DMS114 treated with DMSO at 0.1 percent for 48 hours (cell line): Measurements from ENCODE around the gene PAPLN.
"Not testable (repeated sequence)": the region's sequence is repeated elsewhere in the genome, so short reads cannot be mapped to it uniquely, and the experiment has no call there.

ENCODE experiments used
- DNase-seq: peaks from one replicate; lab custom pipeline; 2025; ENCODE audit not compliant: unreplicated experiment; lab: John Stamatoyannopoulos, UW

Gene PAPLN

DNA sequence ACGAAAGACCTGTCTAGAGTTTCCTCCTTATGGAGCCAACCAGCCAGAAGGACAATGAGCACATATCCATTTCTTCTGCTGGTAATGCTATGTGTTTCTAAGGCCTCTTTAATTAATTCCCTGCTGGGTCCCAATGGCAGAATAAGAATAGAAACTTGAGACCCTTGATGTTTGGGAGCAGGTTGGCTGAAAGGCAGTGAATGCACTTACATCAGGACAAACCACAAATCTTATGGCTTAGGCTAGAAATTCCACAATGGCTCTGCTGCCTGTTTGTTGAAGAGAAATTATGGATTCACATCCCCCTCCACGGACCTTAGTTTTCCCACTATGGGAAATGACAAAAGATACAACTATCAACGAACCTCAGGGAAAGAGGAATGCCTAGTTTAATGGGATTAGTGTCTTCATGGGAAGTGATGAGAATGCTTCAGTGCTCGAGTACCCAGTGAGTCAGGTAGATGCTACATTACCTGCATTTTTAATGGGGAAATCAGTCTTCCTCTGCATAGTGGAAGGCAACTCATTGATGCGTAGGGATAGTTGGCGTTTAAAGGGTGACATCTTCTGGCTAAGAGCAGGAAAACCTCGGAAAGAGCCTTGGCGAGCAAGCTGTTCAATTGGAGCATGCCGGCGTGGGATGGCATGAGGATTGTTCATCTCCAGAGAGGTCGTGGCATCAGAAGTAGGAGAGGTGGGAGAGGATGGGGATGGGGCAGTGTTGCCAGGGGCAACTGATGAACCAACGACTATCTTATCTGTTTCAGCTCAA lies 46.5 kb downstream of the PAPLN start:
- DNase-seq: peak; percentile 13

DNA sequence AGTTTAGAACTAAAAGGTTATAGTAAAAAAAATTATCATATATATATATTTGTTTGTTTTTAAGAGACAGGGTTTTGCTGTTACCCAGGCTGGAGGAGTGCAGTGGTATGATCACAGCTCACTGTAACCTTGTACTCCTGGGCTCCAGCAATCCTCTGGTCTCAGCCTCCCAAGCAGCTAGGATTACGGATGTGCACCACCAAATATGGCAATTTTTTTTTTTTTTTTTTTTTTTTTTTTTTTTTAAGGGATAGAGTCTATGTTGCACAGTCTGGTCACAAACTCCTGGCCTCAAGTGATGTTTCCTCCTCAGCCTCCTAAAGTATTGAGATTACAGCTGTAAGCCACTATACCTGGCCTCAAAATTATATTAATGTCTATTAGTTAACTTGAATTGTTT lies 48.7 kb downstream of the PAPLN start:
- no peak for DNase-seq

DNA sequence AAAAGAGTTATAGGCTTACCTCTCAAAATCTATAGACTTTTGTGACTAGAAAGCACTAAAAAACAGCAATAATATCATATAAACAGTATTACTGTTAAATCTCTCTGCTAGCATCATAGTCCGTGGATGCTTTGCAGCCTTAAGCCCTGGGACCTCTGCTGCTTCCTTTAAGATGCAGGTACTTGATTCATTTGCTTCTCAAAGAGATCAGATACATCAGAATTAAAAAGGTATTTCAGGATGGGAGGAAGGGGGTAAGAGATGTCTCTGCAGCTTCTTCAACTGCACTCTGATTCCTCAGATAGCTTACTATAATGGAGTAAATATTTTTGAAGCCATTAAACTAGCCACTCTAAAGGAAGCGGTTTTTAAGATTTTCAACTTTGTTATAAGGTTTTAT lies 49.3 kb downstream of the PAPLN start:
- no peak for DNase-seq

DNA sequence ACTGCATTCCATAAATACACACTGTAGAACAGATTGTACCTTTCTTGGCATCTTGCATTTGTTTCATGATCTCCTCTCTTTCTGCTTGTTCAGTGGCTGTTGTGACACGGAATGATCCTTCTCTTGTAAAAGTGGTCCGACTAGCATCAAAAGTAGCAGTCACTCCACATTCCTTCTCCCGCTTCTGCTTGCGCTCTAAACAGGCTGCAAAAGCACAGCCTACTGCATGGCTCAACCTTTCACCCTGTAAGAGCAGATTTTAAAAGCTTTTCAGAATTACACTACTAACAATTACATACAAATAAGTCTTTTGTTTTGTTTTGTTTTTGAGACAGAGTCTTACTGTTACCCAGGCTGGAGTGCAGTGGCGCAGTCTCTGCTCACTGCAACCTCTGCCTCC lies 49.8 kb downstream of the PAPLN start:
- no peak for DNase-seq

DNA sequence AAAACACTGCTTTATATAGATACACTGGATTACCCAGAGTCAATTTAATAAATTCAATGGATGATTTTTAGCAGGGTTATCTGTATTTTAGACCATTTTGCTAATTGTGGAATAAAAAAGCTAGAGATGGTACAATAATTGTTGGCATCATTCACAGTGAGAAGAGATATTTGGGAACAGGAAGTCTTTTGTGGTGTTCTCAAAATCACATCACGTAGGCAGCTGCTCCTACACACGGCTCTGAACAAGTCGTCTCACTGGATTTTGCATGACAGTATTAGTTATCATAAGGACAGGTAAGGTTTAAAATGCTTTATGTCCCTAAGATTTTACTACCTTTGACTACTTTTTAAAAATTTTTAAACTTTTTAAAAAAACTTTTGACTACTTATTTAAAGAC lies 52.0 kb downstream of the PAPLN start:
- no peak for DNase-seq

DNA sequence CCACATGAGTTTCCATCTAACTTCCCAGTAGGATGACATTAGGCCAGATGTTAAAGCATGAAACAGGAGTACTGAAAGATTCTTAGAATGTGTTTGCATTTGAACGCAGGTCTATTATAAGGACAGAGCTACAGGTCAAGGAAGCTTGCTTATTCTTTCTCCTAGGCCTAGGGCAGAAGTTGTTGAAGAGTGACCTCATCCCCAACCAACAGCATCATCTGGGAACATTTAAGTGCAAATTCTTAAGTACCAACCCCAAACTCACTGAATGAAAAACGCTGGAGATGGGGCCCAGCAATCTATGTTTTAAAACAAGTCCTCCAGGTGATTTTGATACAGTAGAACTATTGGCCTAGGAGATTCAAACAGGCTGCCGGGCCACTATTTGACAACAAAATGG lies 52.4 kb downstream of the PAPLN start:
- no peak for DNase-seq

DNA sequence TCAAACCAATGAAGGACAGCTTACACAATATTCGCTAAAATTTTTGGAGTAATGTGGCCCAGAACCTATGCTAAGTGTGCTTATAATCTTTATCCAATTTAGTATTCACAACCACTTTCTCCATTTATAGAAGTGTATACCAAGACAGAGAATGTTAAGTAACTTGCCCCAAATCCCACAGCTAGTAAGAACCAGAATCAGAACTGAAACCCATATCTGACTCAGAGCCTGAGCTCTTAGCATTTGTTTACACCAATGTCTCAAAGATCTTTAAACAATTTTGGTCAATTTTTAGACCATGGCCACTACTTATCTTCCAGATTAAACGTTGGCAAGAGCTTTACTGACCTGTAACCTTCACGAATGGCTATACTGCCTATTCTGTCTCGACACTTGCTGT lies 53.0 kb downstream of the PAPLN start:
- DNase-seq: no peak

DNA sequence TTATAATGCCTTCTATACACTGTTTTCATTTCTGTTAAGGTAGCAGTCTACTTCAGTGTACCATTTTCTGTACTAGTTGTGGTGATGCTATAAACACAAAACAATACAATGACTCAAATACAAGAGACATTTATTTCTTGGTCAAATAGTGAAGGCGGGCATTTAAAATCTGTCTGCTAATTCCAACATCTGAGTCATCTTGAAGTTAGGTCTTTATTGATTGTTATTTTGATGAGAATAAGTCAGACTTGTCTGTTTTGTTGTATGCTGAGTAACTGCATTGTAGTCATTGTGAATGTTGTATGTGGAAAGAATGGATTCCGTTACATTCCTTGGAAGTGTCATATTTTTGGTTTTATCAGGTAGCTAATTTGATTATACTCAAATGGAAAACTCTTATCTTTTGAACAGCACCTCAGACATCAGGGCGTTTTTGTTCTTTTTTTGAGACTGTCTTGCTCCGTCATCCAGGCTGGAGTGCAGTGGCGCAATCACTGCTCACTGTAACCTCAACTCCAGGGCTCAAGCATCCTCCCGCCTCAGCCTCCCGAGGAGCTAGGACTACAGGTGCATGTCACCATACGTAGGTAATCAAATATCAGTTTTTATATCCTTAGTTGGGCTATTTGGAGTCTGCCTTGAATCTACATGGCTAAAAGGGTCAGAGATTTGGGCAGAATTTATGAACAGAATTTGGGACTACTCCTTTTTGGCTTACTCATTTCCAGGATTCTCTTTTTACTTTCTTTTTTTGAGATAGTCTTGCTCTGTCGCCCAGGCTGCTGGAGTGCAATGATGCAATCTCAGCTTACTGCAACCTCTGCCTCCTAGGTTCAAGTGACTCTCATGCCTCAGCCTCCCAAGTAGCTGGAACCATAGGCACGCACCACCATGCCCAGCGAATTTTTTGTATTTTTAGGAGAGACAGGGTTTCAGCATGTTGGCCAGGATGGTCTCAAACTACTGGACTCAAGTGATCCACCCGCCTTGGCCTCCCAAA lies 56.8 kb downstream of the PAPLN start:
- DNase-seq: no peak

DNA sequence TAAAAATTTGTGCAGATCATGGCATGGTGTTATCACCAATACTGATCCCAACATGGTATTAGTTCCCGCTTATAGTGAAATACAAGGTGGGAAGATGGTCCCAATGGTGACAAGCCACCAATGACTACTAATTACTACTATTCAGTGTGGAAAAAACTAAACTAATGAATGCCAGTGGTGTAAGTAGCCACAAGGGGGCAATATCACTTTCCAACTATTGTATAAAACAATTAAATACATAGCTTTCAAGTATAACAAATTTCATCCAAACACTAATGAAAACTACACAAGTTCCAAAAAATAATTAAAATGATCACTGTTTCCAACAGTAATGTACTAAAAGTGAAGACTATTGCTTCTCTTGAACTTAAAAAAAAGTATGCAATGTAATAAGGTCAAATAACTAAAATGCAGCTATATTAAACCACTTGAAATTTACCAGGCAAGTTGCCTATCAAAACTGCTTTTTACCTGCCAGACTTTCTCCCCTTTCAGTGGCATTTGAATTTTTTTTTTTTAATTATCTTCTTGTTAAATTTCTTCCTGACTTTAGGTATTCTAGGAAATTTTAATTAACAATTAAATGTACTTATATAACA lies 58.0 kb downstream of the PAPLN start:
- peak; percentile 11 for DNase-seq

DNA sequence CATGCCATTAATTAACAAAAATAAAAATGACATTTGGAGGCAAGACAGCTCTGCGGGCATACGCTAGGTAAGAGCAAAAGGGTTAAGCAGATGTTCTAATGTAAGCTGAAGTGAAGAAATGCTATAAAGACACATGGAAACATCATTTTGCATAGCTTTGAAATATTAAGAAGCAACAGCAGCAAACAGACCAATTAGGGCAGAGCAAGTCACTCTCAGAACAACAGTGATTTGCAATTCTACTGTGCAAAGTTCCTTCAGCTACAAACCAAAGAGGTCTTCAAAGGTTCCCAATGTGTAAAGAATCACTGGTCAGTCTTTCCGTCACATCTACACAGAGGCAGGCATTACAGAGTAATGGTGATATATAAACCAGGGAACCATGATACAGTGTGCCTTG lies 68.2 kb downstream of the PAPLN start:
- DNase-seq: no peak

DNA sequence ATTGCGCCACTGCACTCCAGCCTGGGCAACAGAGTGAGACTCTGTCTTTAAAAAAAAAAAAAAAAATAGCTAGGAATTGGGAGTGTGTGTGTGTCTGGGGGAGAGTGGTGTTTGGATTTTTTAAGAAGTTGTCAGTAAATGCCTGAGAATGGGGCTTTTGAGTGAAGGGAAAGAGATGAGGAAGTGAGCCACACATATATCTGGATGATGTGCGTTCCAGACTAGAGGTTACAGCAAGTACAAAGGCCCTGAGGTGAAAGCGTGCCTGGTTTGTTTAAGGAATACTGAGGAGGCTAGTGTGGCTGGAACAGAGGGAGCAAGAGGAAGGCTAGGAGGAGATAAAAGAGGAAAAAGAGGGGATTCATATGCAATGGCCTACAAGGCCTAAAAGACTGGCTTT lies 70.0 kb downstream of the PAPLN start:
- DNase-seq: no peak

DNA sequence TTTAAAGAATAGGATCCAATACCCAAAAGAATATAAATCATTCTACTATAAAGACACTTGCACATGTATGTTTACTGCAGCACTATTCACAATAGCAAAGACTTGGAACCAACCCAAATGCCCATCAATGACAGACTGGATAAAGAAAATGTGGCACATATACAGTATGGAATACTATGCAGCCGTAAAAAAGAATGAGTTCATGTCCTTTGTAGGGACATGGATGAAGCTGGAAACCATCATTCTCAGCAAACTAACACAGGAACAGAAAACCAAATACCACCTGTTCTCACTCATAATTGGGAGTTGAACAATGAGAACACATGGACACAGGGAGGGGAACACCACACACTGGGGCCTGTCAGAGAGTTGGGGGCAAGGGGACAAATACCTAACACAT lies 71.9 kb downstream of the PAPLN start:
- not testable (repeated sequence) for DNase-seq

DNA sequence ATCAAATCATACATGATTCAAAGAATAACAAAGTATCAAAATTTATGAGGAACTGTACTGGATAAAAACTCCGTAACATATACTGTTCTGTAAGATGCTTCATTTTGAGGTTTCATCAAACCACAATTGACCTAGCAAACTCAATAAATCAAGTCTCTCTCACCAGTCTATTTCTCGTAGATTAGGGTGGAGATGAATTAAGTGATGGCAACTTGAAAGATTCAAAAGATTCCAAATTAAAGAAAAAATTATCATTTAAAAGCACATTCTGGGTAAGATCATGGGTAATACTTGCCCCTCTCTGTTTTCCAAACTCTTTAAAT lies 74.4 kb downstream of the PAPLN start:
- DNase-seq: no peak

DNA sequence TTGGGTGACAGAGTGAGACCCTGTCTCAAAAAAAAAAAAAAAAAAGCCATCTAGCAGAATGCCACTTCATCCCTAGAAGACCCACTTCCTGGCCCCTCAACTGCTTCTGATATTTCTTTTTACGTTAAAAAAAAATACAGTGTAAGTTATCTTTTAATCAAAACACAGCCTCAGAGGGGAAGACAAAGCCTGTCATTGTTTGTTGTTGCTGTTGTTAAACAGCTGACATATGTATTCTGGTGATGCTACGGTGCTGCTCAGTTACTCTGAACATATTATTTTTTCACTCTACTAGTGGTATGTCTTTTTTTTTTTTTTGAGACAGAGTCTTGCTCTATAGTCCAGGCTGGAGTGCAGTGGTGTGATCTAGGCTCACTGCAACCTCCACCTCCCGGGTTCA lies 75.4 kb downstream of the PAPLN start:
- DNase-seq: no peak

DNA sequence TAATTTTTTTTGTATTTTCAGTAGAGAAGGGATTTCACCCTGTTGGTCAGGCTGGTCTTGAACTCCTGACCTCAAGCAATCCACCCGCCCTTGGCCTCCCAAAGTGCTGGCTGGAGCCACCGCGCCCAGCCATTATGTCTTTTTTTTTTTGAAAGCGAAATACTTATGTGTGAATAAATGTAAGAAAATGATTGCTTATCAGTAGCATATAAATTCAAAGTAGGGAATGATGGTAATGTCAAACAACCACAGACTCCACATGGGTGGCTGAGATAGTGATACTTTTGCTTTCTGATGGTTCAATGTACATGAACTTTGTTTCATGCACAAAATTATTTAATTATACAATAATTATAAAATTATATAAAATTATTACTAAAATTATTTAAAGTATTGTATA lies 75.8 kb downstream of the PAPLN start:
- no peak for DNase-seq

DNA sequence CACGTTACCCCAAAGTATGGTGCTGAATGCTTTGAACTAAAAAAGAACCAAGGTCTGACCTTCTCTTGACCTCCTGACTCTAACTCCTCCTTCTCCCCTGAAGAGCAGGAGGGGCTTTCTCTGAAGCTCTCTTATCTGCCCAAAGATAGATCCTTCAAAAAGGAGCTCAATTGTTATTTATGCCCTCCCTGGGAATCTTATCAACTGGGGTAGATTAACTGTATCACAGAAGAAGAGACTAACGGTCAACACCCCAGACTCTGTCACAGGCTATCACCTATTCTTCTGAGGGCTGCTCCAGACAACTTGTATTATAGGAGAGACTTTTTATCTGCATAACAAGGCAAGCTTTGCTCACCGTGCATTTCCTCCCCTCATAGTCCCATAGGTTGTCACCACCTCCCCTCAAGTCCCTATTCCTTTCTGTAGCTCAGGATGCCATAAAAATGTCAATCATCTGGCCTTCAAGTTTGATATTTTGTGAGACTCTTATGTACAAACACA lies 86.6 kb downstream of the PAPLN start:
- no peak for DNase-seq
